GM12878 (cell line): Measurements from ENCODE around the gene GPSM3. TPM values are rescaled to one million over a fixed set of nuclear protein-coding genes. Genes with fewer than 3 reads are reported as not detected.

Source experiments
- ATAC-seq: fragments of 200-7000 bp; cut with Tn5 transposase; 3 replicates; pipeline ENCODE4 v1.9.1; 2020; ENCODE audit warnings: mild to moderate bottlenecking, moderate library complexity
- BruUV-seq: library from RNA; stranded (reverse); fragments of 400-500 nt; replicated peaks from 2 replicates; lab custom pipeline; 2021; lab: Mats Ljungman, UMichigan
- CTCF ChIA-PET: fragments of 300-600 bp; sonication (Branson Sonifier 250); formaldehyde crosslinking; extraction: SDS; loops from one replicate; lab custom pipeline; 2021; ENCODE audit warnings: inconsistent platforms; lab: Yijun Ruan, JAX
- POLR2A ChIA-PET: fragments of 350-600 bp; formaldehyde crosslinking; extraction: SDS; loops from one replicate; lab custom pipeline; 2021; ENCODE audit warnings: inconsistent platforms; lab: Charles Lee
- RAD21 ChIA-PET: fragments of 300-600 bp; sonication (Branson Sonifier 250); formaldehyde crosslinking; loops from one replicate; lab custom pipeline; 2023; ENCODE audit warnings: antibody characterized with exemption; ENCODE audit not compliant: unreplicated experiment; lab: Charles Lee
- SMC1A ChIA-PET: fragments of 300-600 bp; sonication (Branson Sonifier 250); formaldehyde crosslinking; loops from one replicate; lab custom pipeline; 2023; ENCODE audit not compliant: unreplicated experiment, uncharacterized antibody; lab: Charles Lee
- DNase-seq: peaks from one replicate; pipeline ENCODE4 v3.0.0-alpha.2; 2011; ENCODE audit warnings: low read depth, low spot score
- FAIRE-seq: peaks from 3 replicates; lab custom pipeline; 2011; peaks lifted over from hg19 to GRCh38; lab: Jason Lieb, UNC
- H2AFZ ChIP-seq: 2 replicates; pipeline ENCODE4 v1.6.0; 2011; ENCODE audit warnings: low read depth, low read length, control low read depth; ENCODE audit not compliant: control insufficient read depth
- H3K27ac ChIP-seq: 2 replicates; pipeline ENCODE4 v1.5.1; 2011; ENCODE audit warnings: control low read depth; ENCODE audit not compliant: control insufficient read depth, insufficient read depth
- H3K27me3 ChIP-seq, 2 experiments: replicated peaks in 1 of 2; 2 replicates each; pipeline versions ENCODE4 v1.6.0 to v1.6.1; 2011; ENCODE audit warnings: low read length in 1 of 2; ENCODE audit not compliant: control insufficient read depth in 2 of 2, insufficient read depth in 2 of 2
- H3K36me3 ChIP-seq, 2 experiments: 2 replicates each; pipeline ENCODE4 v1.5.1; 2011; ENCODE audit warnings: low read length in 1 of 2; ENCODE audit not compliant: control insufficient read depth in 2 of 2, insufficient read depth in 2 of 2
- H3K4me1 ChIP-seq: 2 replicates; pipeline ENCODE4 v1.6.1; 2011; ENCODE audit warnings: mild to moderate bottlenecking, low read length, moderate library complexity, mixed read lengths; ENCODE audit not compliant: control insufficient read depth, insufficient read depth
- H3K4me2 ChIP-seq: 2 replicates; pipeline ENCODE4 v1.6.0; 2011; ENCODE audit warnings: control low read depth; ENCODE audit not compliant: control insufficient read depth, insufficient read depth
- H3K4me3 ChIP-seq: fragments of 200-600 bp; sonication (generic); 2 replicates; pipeline ENCODE4 v1.5.1; 2016
- H3K79me2 ChIP-seq: 2 replicates; pipeline ENCODE4 v1.6.0; 2011; ENCODE audit warnings: low read length; ENCODE audit not compliant: control insufficient read depth, insufficient read depth
- H3K9ac ChIP-seq: 2 replicates; pipeline ENCODE4 v1.8.0; 2011; ENCODE audit warnings: low read length, control low read depth, mixed read lengths; ENCODE audit not compliant: control insufficient read depth, insufficient read depth
- H3K9me3 ChIP-seq: replicated peaks from 3 replicates; pipeline ENCODE4 v1.5.1; 2011; ENCODE audit warnings: mild to moderate bottlenecking, low read length; ENCODE audit not compliant: control insufficient read depth, insufficient read depth
- H4K20me1 ChIP-seq: 2 replicates; pipeline ENCODE4 v1.6.0; 2011; ENCODE audit not compliant: control insufficient read depth, insufficient read depth
- CREB1 ChIP-seq: IDR thresholded peaks from 2 replicates; pipeline ENCODE4 v1.6.1; 2012; ENCODE audit warnings: low read depth, mild to moderate bottlenecking, inconsistent platforms
- DPF2 ChIP-seq: fragments of 450-650 bp; IDR thresholded peaks from 2 replicates; pipeline ENCODE4 v1.6.1; 2017; ENCODE audit warnings: mild to moderate bottlenecking
- EGR1 ChIP-seq, 2 experiments: IDR thresholded peaks; 1 replicate in 1 of 2; 2 replicates in 1 of 2; pipeline ENCODE4 v1.6.1; 2011 to 2012; ENCODE audit warnings: low read depth in 2 of 2, low read length in 2 of 2, borderline replicate concordance in 1 of 2, mild to moderate bottlenecking in 1 of 2, moderate library complexity in 1 of 2
- EP300 ChIP-seq, 2 experiments: fragments of 150-350 bp in 1 of 2; IDR thresholded peaks; 2 replicates each; pipeline ENCODE4 v1.6.1; 2011 to 2012; ENCODE audit warnings: low read depth in 2 of 2, low read length in 2 of 2, borderline replicate concordance in 1 of 2, improper control_type of control experiment in 1 of 2, inconsistent platforms in 1 of 2; ENCODE audit not compliant: control insufficient read depth in 1 of 2
- FOXK2 ChIP-seq: fragments of 450-650 bp; IDR thresholded peaks from 2 replicates; pipeline ENCODE4 v1.6.1; 2017; ENCODE audit warnings: mild to moderate bottlenecking, moderate library complexity
- FOXM1 ChIP-seq: IDR thresholded peaks from 2 replicates; pipeline ENCODE4 v1.6.1; 2012; ENCODE audit warnings: low read depth, mild to moderate bottlenecking, inconsistent platforms, low read length, moderate library complexity
- HDAC2 ChIP-seq: fragments of 200-600 bp; sonication (generic); IDR thresholded peaks from 2 replicates; pipeline ENCODE4 v1.6.1; 2017
- HDGF ChIP-seq: fragments of 450-650 bp; IDR thresholded peaks from 2 replicates; pipeline ENCODE4 v1.6.1; 2016; ENCODE audit warnings: antibody characterized with exemption
- NBN ChIP-seq: fragments of 450-650 bp; IDR thresholded peaks from 2 replicates; pipeline ENCODE4 v1.6.1; 2016
- NR2C1 ChIP-seq: fragments of 450-650 bp; IDR thresholded peaks from 2 replicates; pipeline ENCODE4 v1.6.1; 2017; ENCODE audit warnings: antibody characterized with exemption, mild to moderate bottlenecking, moderate library complexity
- NRF1 ChIP-seq: conservative IDR thresholded peaks from 2 replicates; pipeline ENCODE4 v1.6.1; 2011; ENCODE audit warnings: mild to moderate bottlenecking, low read depth, low read length, improper control_type of control experiment
- POU2F2 ChIP-seq: IDR thresholded peaks from 3 replicates; pipeline ENCODE4 v1.6.1; 2011; ENCODE audit warnings: low read depth, mild to moderate bottlenecking, low read length, borderline replicate concordance
- RCOR1 ChIP-seq: conservative IDR thresholded peaks from 2 replicates; pipeline ENCODE4 v1.6.1; 2012; ENCODE audit warnings: low read depth, low read length, improper control_type of control experiment
- SIX5 ChIP-seq: IDR thresholded peaks from 2 replicates; pipeline ENCODE4 v1.6.1; 2011; ENCODE audit warnings: mild to moderate bottlenecking, low read depth, low read length, moderate library complexity; ENCODE audit not compliant: severe bottlenecking
- SMAD5 ChIP-seq: IDR thresholded peaks from 2 replicates; pipeline ENCODE4 v1.6.1; 2016; ENCODE audit warnings: antibody characterized with exemption, low read depth
- YY1 ChIP-seq: IDR thresholded peaks from 2 replicates; pipeline ENCODE4 v1.6.1; 2011; ENCODE audit warnings: low read depth, mild to moderate bottlenecking, low read length
- ZNF24 ChIP-seq: fragments of 450-650 bp; IDR thresholded peaks from 2 replicates; pipeline ENCODE4 v1.6.1; 2017; ENCODE audit warnings: antibody characterized with exemption, mild to moderate bottlenecking
- ZNF384 ChIP-seq: IDR thresholded peaks from 2 replicates; pipeline ENCODE4 v1.6.1; 2012; ENCODE audit warnings: low read depth, mild to moderate bottlenecking, low read length, improper control_type of control experiment, borderline replicate concordance
- WGBS: methylation state at CpG from one replicate; pipeline ENCODE4 v1.1.6; 2016; ENCODE audit warnings: low lambda C conversion rate; ENCODE audit not compliant: insufficient replicate concordance, insufficient coverage; ENCODE audit errors: missing lambda C conversion rate; 5-methylcytosine and 5-hydroxymethylcytosine counted together
- in situ Hi-C: fragments of 300-500 bp; cut with MboI; formaldehyde crosslinking; loops from 9 replicates; pipeline ENCODE4 v1.14.3; 2018; ENCODE audit warnings: mixed read lengths
- intact Hi-C: fragments of 100-400 bp; cut with micrococcal nuclease; formaldehyde crosslinking; loops from one replicate; pipeline ENCODE4 v1.14.2; 2022; ENCODE audit not compliant: unreplicated experiment
- polyA plus RNA-seq, 11 experiments: library from polyadenylated mRNA; depleted of rRNA in 4 of 11; unstranded in 6 of 11; stranded (reverse) in 5 of 11; fragments of >200 nt; fragmentation: Nextera tagmentation in 4 of 11; fragmentation: Illumina TruSeq in 1 of 11; extraction: Ambion mirVana in 4 of 11; extraction: Trizol in 1 of 11; gene quantifications; 1 replicate in 1 of 11; 2 replicates in 10 of 11; pipeline versions ENCODE4 v1.2.1 to v1.2.3, GENCODE V29; 2011 to 2016; ENCODE audit warnings: inconsistent platforms in 2 of 11, missing spikeins in 2 of 11, low read depth in 1 of 11
- total RNA-seq, 4 experiments: library from RNA; depleted of rRNA in 3 of 4; stranded (reverse); fragments of >200 nt in 3 of 4; fragmentation: Illumina TruSeq in 1 of 4; extraction: Trizol in 1 of 4; gene quantifications; 2 replicates each; pipeline versions ENCODE4 v1.2.1 to v1.2.3, GENCODE V29; 2013 to 2021
- TF ChIP-seq, protein P1 (sequence below): fragments of 450-650 bp; IDR thresholded peaks from 2 replicates; pipeline ENCODE4 v1.6.1; 2014; ENCODE audit warnings: mild to moderate bottlenecking
- TF ChIP-seq, protein P2 (sequence below): fragments of 150-350 bp; IDR thresholded peaks from 2 replicates; pipeline ENCODE4 v1.6.1; 2016; ENCODE audit warnings: low read depth, low read length

GPSM3 gene
- total and polyA plus RNA-seq, 10 of the 15 experiments (the other 5 are each of a cell fraction or from before 2014, with no cell fraction given): 22.0 to 137 (median 113) TPM

DNA sequence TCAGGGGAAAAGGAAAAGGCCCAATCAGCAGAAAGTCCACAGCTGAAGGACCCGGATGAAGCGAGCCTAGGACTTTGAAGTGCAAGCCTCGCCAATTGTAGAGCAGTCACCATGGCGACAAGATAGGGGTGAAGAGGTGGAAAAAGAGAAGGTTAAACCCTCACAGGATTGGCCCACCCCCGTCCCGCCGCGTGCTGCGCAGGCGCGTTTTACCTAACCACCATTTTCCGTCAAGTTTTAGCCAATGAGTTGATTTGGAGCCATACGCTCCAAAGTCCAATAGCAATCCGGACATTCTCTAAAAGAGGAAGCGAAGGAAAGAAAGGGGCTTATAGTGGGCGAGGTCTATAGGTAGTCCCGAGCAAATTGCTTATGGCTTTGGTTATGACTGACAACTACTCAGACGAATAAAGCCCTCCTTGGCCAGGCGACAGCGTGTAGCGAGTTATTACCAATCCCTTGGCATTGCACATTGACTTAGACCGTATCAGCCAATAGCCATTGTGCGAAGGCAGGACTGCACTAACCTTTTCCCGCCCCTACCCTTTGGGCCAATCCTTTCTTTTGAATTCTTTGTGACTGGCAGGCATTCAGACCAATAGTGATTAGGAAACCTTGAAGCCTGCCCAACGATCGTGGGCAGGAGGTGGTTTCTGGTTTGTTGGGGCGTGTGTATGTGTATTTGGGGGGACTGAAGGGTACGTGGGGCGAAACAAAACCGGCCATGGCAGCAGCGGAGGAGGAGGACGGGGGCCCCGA, 14.5 kb downstream of the GPSM3 start, which contains the start of gene RNF5:
TSS of gene RNF5 (plus strand) at position 618 of the 759 bp plus-strand sequence. CDS start at position 725, 107 bp downstream.
- no TSS peak for BruUV-seq
- Histone ChIP-seq H3K4me2 (peak within 1 kb of the TSS; percentile 77), H3K4me3 (peak within 1 kb of the TSS; percentile 86), H3K27me3 (no peaks in the 10 kb centered on the region), H4K20me1 (no peaks in the 10 kb centered on the region), H3K4me1 (peaks cover 10% of the 10 kb centered on the region), H3K27ac (peak within 1 kb of the TSS; percentile 79), H3K36me3 (peaks cover 0 to 2% of the 10 kb centered on the region in 2 experiments; a peak in 2 of 4 replicates), H2AFZ (peak within 1 kb of the TSS; percentile 78), H3K9me3 (no peaks in the 10 kb centered on the region), H3K9ac (peak within 1 kb of the TSS; percentile 91), H3K79me2 (peaks cover 22% of the 10 kb centered on the region)
- peak; percentile 100 for FAIRE-seq
- SMC1A ChIA-PET: interaction anchor here (1.0 to 4.2 kb wide), 4 partner anchors 14 to 351 kb away, joined by 3 to 41 read pairs (median 14); partner anchors contain the start of genes ATF6B, FKBPL, GPSM3 and HSPA1B
- in situ Hi-C loops (no loop called here), intact Hi-C loops (loop anchor here (2.0 kb wide), 2 partner anchors 13 to 59 kb away; partner anchors contain the start of gene PBX2)
- CTCF ChIA-PET: interaction anchor here (0.6 to 2.2 kb wide), 7 partner anchors 13 to 1286 kb away, joined by 3 to 19 read pairs (median 4); partner anchors contain the start of gene GPSM3
- RAD21 ChIA-PET: interaction anchor here (0.7 to 2.6 kb wide), 8 partner anchors 11 to 49 kb away, joined by 3 to 21 read pairs (median 6); partner anchors contain the start of genes ATF6B, GPSM3 and PBX2
- peak; percentile 91 for ATAC-seq
- POLR2A ChIA-PET: interaction anchor here (1.3 to 5.7 kb wide), 7 partner anchors 12 to 59 kb away, joined by 3 to 123 read pairs (median 11); partner anchors contain the start of genes ATF6B, FKBPL, GPSM3 and PBX2
- WGBS: 3% methylated on average over 32 of the region's 33 CpGs
- DNase-seq: peak; percentile 100
- TF ChIP-seq HDAC2 (no peak), RCOR1 (no peak), HDGF (peak; percentile 70; the same call in 1 of the 2 replicates), EP300 (IDR thresholded peaks at IDR 0.05; ENCODE audit: borderline replicate concordance in 1 of 2, control insufficient read depth in 1 of 2, low read depth in 2 of 2, low read length in 2 of 2) (no peak), SMAD5 (no peak), NR2C1 (no peak), NBN (no peak; the same call in 1 of the 2 replicates), FOXK2 (peak; percentile 86), ZNF24 (no peak), FOXM1 (no peak; the same call in 1 of the 2 replicates), EGR1 (IDR thresholded peaks at IDR 0.05; ENCODE audit: borderline replicate concordance in 1 of 2, low read depth in 2 of 2, low read length in 2 of 2) (no peak), NRF1 (peak; percentile 74), DPF2 (peak; percentile 99), POU2F2 (peak; percentile 3; the same call in 1 of the 3 replicates), YY1 (peak; percentile 61; the same call in 1 of the 2 replicates), CREB1 (peak; percentile 92), ZNF384 (no peak), SIX5 (no peak)
- TF ChIP-seq, protein P1, sequence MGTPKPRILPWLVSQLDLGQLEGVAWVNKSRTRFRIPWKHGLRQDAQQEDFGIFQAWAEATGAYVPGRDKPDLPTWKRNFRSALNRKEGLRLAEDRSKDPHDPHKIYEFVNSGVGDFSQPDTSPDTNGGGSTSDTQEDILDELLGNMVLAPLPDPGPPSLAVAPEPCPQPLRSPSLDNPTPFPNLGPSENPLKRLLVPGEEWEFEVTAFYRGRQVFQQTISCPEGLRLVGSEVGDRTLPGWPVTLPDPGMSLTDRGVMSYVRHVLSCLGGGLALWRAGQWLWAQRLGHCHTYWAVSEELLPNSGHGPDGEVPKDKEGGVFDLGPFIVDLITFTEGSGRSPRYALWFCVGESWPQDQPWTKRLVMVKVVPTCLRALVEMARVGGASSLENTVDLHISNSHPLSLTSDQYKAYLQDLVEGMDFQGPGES: peak; percentile 97
- TF ChIP-seq, protein P2, sequence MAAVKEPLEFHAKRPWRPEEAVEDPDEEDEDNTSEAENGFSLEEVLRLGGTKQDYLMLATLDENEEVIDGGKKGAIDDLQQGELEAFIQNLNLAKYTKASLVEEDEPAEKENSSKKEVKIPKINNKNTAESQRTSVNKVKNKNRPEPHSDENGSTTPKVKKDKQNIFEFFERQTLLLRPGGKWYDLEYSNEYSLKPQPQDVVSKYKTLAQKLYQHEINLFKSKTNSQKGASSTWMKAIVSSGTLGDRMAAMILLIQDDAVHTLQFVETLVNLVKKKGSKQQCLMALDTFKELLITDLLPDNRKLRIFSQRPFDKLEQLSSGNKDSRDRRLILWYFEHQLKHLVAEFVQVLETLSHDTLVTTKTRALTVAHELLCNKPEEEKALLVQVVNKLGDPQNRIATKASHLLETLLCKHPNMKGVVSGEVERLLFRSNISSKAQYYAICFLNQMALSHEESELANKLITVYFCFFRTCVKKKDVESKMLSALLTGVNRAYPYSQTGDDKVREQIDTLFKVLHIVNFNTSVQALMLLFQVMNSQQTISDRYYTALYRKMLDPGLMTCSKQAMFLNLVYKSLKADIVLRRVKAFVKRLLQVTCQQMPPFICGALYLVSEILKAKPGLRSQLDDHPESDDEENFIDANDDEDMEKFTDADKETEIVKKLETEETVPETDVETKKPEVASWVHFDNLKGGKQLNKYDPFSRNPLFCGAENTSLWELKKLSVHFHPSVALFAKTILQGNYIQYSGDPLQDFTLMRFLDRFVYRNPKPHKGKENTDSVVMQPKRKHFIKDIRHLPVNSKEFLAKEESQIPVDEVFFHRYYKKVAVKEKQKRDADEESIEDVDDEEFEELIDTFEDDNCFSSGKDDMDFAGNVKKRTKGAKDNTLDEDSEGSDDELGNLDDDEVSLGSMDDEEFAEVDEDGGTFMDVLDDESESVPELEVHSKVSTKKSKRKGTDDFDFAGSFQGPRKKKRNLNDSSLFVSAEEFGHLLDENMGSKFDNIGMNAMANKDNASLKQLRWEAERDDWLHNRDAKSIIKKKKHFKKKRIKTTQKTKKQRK: peak; percentile 98
